Pancreas (tissue), 10 donors: ENCODE results near the gene TRMT61B. TPM values are rescaled to one million over a fixed set of nuclear protein-coding genes. Genes with fewer than 3 reads are reported as not detected.

Experiments
- ATAC-seq, 4 donors: fragments of 200-7000 bp; cut with Tn5 transposase; one replicate each; pipeline versions ENCODE4 v1.8.0 to v1.9.1; 2020; ENCODE audit warnings: mild to moderate bottlenecking in 4 of 4, moderate library complexity in 4 of 4
- DNase-seq, 6 donors: peaks; one replicate each; pipeline ENCODE4 v3.0.0-alpha.2; 2020
- FAIRE-seq: peaks from 2 replicates; lab custom pipeline; 2012; peaks lifted over from hg19 to GRCh38; lab: Jason Lieb, UNC
- H3K27ac ChIP-seq, 4 donors: fragments of 200-600 bp; sonication (generic); 1 replicate in 3 of 4; 2 replicates in 1 of 4; pipeline versions ENCODE4 v1.5.0 to v1.8.0; 2020
- H3K27me3 ChIP-seq, 4 donors: fragments of 200-600 bp; one replicate each; pipeline ENCODE4 v1.8.0; 2021
- H3K36me3 ChIP-seq, 3 donors: fragments of 200-600 bp; sonication (generic) in 1 of 3; one replicate each; pipeline versions ENCODE4 v1.5.0 to v1.8.0; 2020 to 2021
- H3K4me1 ChIP-seq, 3 donors: fragments of 200-600 bp; one replicate each; pipeline ENCODE4 v1.8.0; 2021
- H3K4me3 ChIP-seq, 4 donors: fragments of 200-600 bp; sonication (generic) in 2 of 4; one replicate each; pipeline versions ENCODE4 v1.5.0 to v1.8.0; 2020 to 2021
- H3K9me3 ChIP-seq, 4 donors: fragments of 200-600 bp; one replicate each; pipeline ENCODE4 v1.8.0; 2021
- CTCF ChIP-seq, 4 donors: fragments of 200-600 bp; sonication (generic) in 3 of 4; IDR thresholded peaks; one replicate each; pipeline versions ENCODE4 v1.5.0 to v1.8.0; 2021; ENCODE audit warnings: antibody characterized with exemption in 4 of 4
- WGBS, 2 donors: extraction: QIAGEN DNeasy Blood & Tissue Kit; methylation state at CpG; one replicate each; pipeline ENCODE4 v1.1.7; 2013; 5-methylcytosine and 5-hydroxymethylcytosine counted together
- intact Hi-C, 3 donors: fragments of 100-400 bp; cut with DNase I; formaldehyde crosslinking; loops; one replicate each; pipeline versions ENCODE4 v1.11.1 to v1.14.2; 2022
- polyA plus RNA-seq, 2 donors: library from polyadenylated mRNA; stranded (reverse); fragments of 200-250 nt; gene quantifications; one replicate each; pipeline ENCODE4 v1.2.3, GENCODE V29; 2013
- total RNA-seq, 6 donors: library from RNA; stranded (reverse); fragmentation: NEBNext Ultra II Directional in 4 of 6; extraction: Animal tissue kit (Norgen Biotek cat#: 25700) in 4 of 6; gene quantifications; one replicate each; pipeline versions ENCODE4 v1.2.1 to v1.2.4, GENCODE V29; 2021 to 2023
- donor health status: healthy with polysubstance abuse.
- donor health status: DM: no; HTN: no; CAD: no; lungs with moderate emphysema.
- donor health status: DM: no; HTN: no; CAD: no.
- donor health status: control.
- donor health status: control.
- donor health status: Bipolar disorder and iron deficiency.
- donor health status: DM: yes; HTN: yes; CAD: no.
- donor health status: DM: no; HTN: no; CAD: no.
- donor health status: DM: no; HTN: no; CAD: no.
- donor health status: DM: yes; HTN: yes; CAD: no.

TRMT61B gene
- total and polyA plus RNA-seq, 8 donors, result 3.0 to 14.7 (median 5.2) TPM

GRCh38 chr2:28902584-28902983 lies 32.5 kb upstream of the TRMT61B start:
- DNase-seq (no peak), FAIRE-seq (no peak), ATAC-seq (no peak)
- no peak overlapping the region for H3K27ac ChIP-seq
- peaks cover 0 to 28% (median 7%) of the 10 kb centered on the region in 3 donors for H3K36me3 ChIP-seq
- H3K27me3 ChIP-seq, result no peaks in the 10 kb centered on the region
- H3K4me1 ChIP-seq, result peaks cover 4 to 16% (median 11%) of the 10 kb centered on the region in 3 donors
- TF ChIP-seq CTCF (IDR thresholded peaks at IDR 0.05), result no peak
- WGBS, 2 donors, result 87 to 89% methylated on average over 3 of the region's 3 CpGs
- intact Hi-C loops, result no loop called here
- no peak overlapping the region for H3K4me3 ChIP-seq
- no peaks in the 10 kb centered on the region for H3K9me3 ChIP-seq

- 62 to 74% methylated on average over 1 of the region's 1 CpG for WGBS, 2 donors
- ATAC-seq, result no peak
- Histone ChIP-seq H3K9me3 (no peaks in the 10 kb centered on the region), H3K36me3 (peaks cover 0 to 21% (median 3%) of the 10 kb centered on the region in 3 donors), H3K27me3 (no peaks in the 10 kb centered on the region), H3K27ac (no peak overlapping the region), H3K4me1 (peaks cover 4 to 19% (median 17%) of the 10 kb centered on the region in 3 donors), H3K4me3 (no peak overlapping the region)
- TF ChIP-seq CTCF (IDR thresholded peaks at IDR 0.05), result no peak
- DNase-seq, result no peak
- FAIRE-seq, result no peak
- intact Hi-C loops, result no loop called here
Measured at GRCh38 chr2:28901841-28902240, 31.7 kb upstream of the TRMT61B start.

- no peak for ATAC-seq
- FAIRE-seq, result no peak
Measured at GRCh38 chr2:28901202-28901601, 31.1 kb upstream of the TRMT61B start.

GRCh38 chr2:28898048-28898447 lies 27.9 kb upstream of the TRMT61B start:
- DNase-seq (no peak), ATAC-seq (no peak), FAIRE-seq (no peak)
- 47 to 57% methylated on average over 1 of the region's 1 CpG for WGBS, 2 donors
- Histone ChIP-seq H3K4me1 (peaks cover 4 to 26% (median 23%) of the 10 kb centered on the region in 3 donors), H3K9me3 (no peaks in the 10 kb centered on the region), H3K4me3 (no peak overlapping the region), H3K27ac (no peak overlapping the region), H3K27me3 (no peaks in the 10 kb centered on the region), H3K36me3 (peaks cover 0 to 11% (median 0%) of the 10 kb centered on the region in 3 donors)
- intact Hi-C loops, result no loop called here
- no peak for TF ChIP-seq CTCF (IDR thresholded peaks at IDR 0.05)

More at GRCh38 chr2:28901202-28901601, 31.1 kb upstream of the TRMT61B start:
- TF ChIP-seq CTCF (IDR thresholded peaks at IDR 0.05), result no peak
- intact Hi-C loops, result no loop called here
- no peak for DNase-seq
- Histone ChIP-seq H3K9me3 (no peaks in the 10 kb centered on the region), H3K27ac (no peak overlapping the region), H3K36me3 (peaks cover 0 to 15% (median 0%) of the 10 kb centered on the region in 3 donors), H3K27me3 (no peaks in the 10 kb centered on the region), H3K4me1 (peaks cover 4 to 25% (median 20%) of the 10 kb centered on the region in 3 donors), H3K4me3 (no peak overlapping the region)
- WGBS, 2 donors, result 51% methylated on average over 2 of the region's 2 CpGs

GRCh38 chr2:28896906-28897305 lies 26.8 kb upstream of the TRMT61B start:
- no peak for FAIRE-seq

More at GRCh38 chr2:28896906-28897305, 26.8 kb upstream of the TRMT61B start:
- no peaks in the 10 kb centered on the region for H3K36me3 ChIP-seq
- intact Hi-C loops, result no loop called here
- no peak for TF ChIP-seq CTCF (IDR thresholded peaks at IDR 0.05)
- H3K27me3 ChIP-seq, result no peaks in the 10 kb centered on the region
- no peaks in the 10 kb centered on the region for H3K9me3 ChIP-seq
- 71 to 85% methylated on average over 2 of the region's 2 CpGs for WGBS, 2 donors
- DNase-seq (no peak), ATAC-seq (no peak)
- peak overlapping the region in 1 of 4 donors; percentile 99 for H3K4me3 ChIP-seq
- H3K27ac ChIP-seq, result no peak overlapping the region
- H3K4me1 ChIP-seq, result peaks cover 4 to 26% (median 23%) of the 10 kb centered on the region in 3 donors
